Activated T-helper 17 cell treated with anti-CD3 and anti-CD28 coated beads, Interleukin-2, amount 50 U/mL, for 72 hours (primary cell): ENCODE measurements around the gene TGFA. TPM values are rescaled to one million over a fixed set of nuclear protein-coding genes. Genes with fewer than 3 reads are reported as not detected.
A peak's percentile ranks its signal among the peaks of the same experiment; 100 is the strongest.

ENCODE experiments used
- ATAC-seq: fragments of 150-1000 bp; cut with Tn5 transposase; replicated peaks from 2 replicates; pipeline ENCODE4 v1.10.0; 2021; ENCODE audit warnings: mild to moderate bottlenecking, moderate library complexity
- H3K27ac Mint-ChIP-seq: one replicate; pipeline ENCODE4 v1.8.0; 2022; ENCODE audit warnings: mixed read lengths
- H3K27me3 Mint-ChIP-seq: one replicate; pipeline ENCODE4 v1.8.0; 2022; ENCODE audit warnings: mixed read lengths
- H3K36me3 Mint-ChIP-seq: one replicate; pipeline ENCODE4 v1.8.0; 2022; ENCODE audit warnings: low read depth, mild to moderate bottlenecking, mixed read lengths
- H3K4me1 Mint-ChIP-seq: one replicate; pipeline ENCODE4 v1.8.0; 2022; ENCODE audit warnings: mixed read lengths
- H3K4me3 Mint-ChIP-seq: one replicate; pipeline ENCODE4 v1.8.0; 2022; ENCODE audit warnings: mild to moderate bottlenecking, mixed read lengths
- H3K9me3 Mint-ChIP-seq: one replicate; pipeline ENCODE4 v1.8.0; 2022; ENCODE audit warnings: mixed read lengths
- total RNA-seq, 2 donors: library from RNA; stranded (reverse); gene quantifications; one replicate each; pipeline ENCODE4 v1.2.3, GENCODE V29; 2022

The TGFA gene
- under 1 TPM; 0.26 to 0.69 TPM for total RNA-seq

- peak; percentile 84 for ATAC-seq
- Mint-ChIP-seq H3K9me3 (no peaks in the 10 kb centered on the region), H3K27me3 (peaks cover 4% of the 10 kb centered on the region), H3K4me1 (peaks cover 11% of the 10 kb centered on the region), H3K4me3 (peak within 1 kb of the TSS; percentile 84), H3K27ac (peak within 1 kb of the TSS; percentile 73), H3K36me3 (no peaks in the 10 kb centered on the region)
Observed at GRCh38 chr2:70553584-70554337, at the start of gene TGFA. TGFA (minus strand) TSS chr2:70553826; CDS start chr2:70553767, 59 bp downstream.

- H3K9me3 Mint-ChIP-seq, result no peaks in the 10 kb centered on the region
- H3K27ac Mint-ChIP-seq, result no peak overlapping the region
- no peak overlapping the region for H3K4me3 Mint-ChIP-seq
- no peaks in the 10 kb centered on the region for H3K4me1 Mint-ChIP-seq
- H3K27me3 Mint-ChIP-seq, result peaks cover 17% of the 10 kb centered on the region
- no peaks in the 10 kb centered on the region for H3K36me3 Mint-ChIP-seq
- no peak for ATAC-seq
Observed at GRCh38 chr2:70603066-70603465, 49.4 kb upstream of the TGFA start.

GRCh38 chr2:70598197-70598596 lies 44.6 kb upstream of the TGFA start:
- no peak overlapping the region for H3K27ac Mint-ChIP-seq
- H3K4me3 Mint-ChIP-seq, result no peak overlapping the region
- peaks cover 4% of the 10 kb centered on the region for H3K27me3 Mint-ChIP-seq
- H3K36me3 Mint-ChIP-seq, result no peaks in the 10 kb centered on the region
- H3K9me3 Mint-ChIP-seq, result no peaks in the 10 kb centered on the region
- peaks cover 6% of the 10 kb centered on the region for H3K4me1 Mint-ChIP-seq
- ATAC-seq, result no peak

- Mint-ChIP-seq H3K27me3 (peaks cover 4% of the 10 kb centered on the region), H3K9me3 (no peaks in the 10 kb centered on the region), H3K4me3 (no peak overlapping the region), H3K4me1 (peaks cover 6% of the 10 kb centered on the region), H3K27ac (peak overlapping the region; percentile 0), H3K36me3 (no peaks in the 10 kb centered on the region)
- no peak for ATAC-seq
Observed at GRCh38 chr2:70596739-70597138, 43.1 kb upstream of the TGFA start.

GRCh38 chr2:70596293-70596692 lies 42.7 kb upstream of the TGFA start:
- peak overlapping the region; percentile 0 for H3K27ac Mint-ChIP-seq
- no peaks in the 10 kb centered on the region for H3K9me3 Mint-ChIP-seq
- H3K4me1 Mint-ChIP-seq, result peaks cover 6% of the 10 kb centered on the region
- no peak overlapping the region for H3K4me3 Mint-ChIP-seq
- H3K36me3 Mint-ChIP-seq, result no peaks in the 10 kb centered on the region
- H3K27me3 Mint-ChIP-seq, result peaks cover 4% of the 10 kb centered on the region
- peak; percentile 69 for ATAC-seq

- H3K9me3 Mint-ChIP-seq, result no peaks in the 10 kb centered on the region
- H3K4me3 Mint-ChIP-seq, result no peak overlapping the region
- H3K27ac Mint-ChIP-seq, result no peak overlapping the region
- H3K4me1 Mint-ChIP-seq, result no peaks in the 10 kb centered on the region
- no peaks in the 10 kb centered on the region for H3K36me3 Mint-ChIP-seq
- peaks cover 7% of the 10 kb centered on the region for H3K27me3 Mint-ChIP-seq
- ATAC-seq, result no peak
Observed at GRCh38 chr2:70583091-70583490, 29.5 kb upstream of the TGFA start.

- Mint-ChIP-seq H3K36me3 (no peaks in the 10 kb centered on the region), H3K4me3 (no peak overlapping the region), H3K9me3 (no peaks in the 10 kb centered on the region), H3K4me1 (no peaks in the 10 kb centered on the region), H3K27me3 (peaks cover 18% of the 10 kb centered on the region), H3K27ac (no peak overlapping the region)
- ATAC-seq, result no peak
Observed at GRCh38 chr2:70580352-70580751, 26.7 kb upstream of the TGFA start.

- Mint-ChIP-seq H3K27ac (no peak overlapping the region), H3K9me3 (no peaks in the 10 kb centered on the region), H3K27me3 (peaks cover 39% of the 10 kb centered on the region), H3K36me3 (no peaks in the 10 kb centered on the region), H3K4me3 (no peak overlapping the region), H3K4me1 (no peaks in the 10 kb centered on the region)
- no peak for ATAC-seq
Observed at GRCh38 chr2:70574618-70575017, 21.0 kb upstream of the TGFA start.

GRCh38 chr2:70574109-70574508 lies 20.5 kb upstream of the TGFA start:
- peaks cover 39% of the 10 kb centered on the region for H3K27me3 Mint-ChIP-seq
- no peak overlapping the region for H3K27ac Mint-ChIP-seq
- H3K4me3 Mint-ChIP-seq, result no peak overlapping the region
- no peaks in the 10 kb centered on the region for H3K9me3 Mint-ChIP-seq
- no peaks in the 10 kb centered on the region for H3K4me1 Mint-ChIP-seq
- no peaks in the 10 kb centered on the region for H3K36me3 Mint-ChIP-seq
- ATAC-seq, result peak; percentile 28

GRCh38 chr2:70570041-70570661 lies 16.5 kb upstream of the TGFA start:
- H3K27ac Mint-ChIP-seq, result no peak overlapping the region
- no peaks in the 10 kb centered on the region for H3K36me3 Mint-ChIP-seq
- peaks cover 23% of the 10 kb centered on the region for H3K27me3 Mint-ChIP-seq

GRCh38 chr2:70569559-70569958 lies 15.9 kb upstream of the TGFA start:
- no peak overlapping the region for H3K4me3 Mint-ChIP-seq
- H3K27me3 Mint-ChIP-seq, result peaks cover 18% of the 10 kb centered on the region
- ATAC-seq, result no peak
- H3K36me3 Mint-ChIP-seq, result no peaks in the 10 kb centered on the region
- no peaks in the 10 kb centered on the region for H3K9me3 Mint-ChIP-seq
- no peaks in the 10 kb centered on the region for H3K4me1 Mint-ChIP-seq
- no peak overlapping the region for H3K27ac Mint-ChIP-seq

More at GRCh38 chr2:70570041-70570661, 16.5 kb upstream of the TGFA start:
- no peaks in the 10 kb centered on the region for H3K9me3 Mint-ChIP-seq
- H3K4me3 Mint-ChIP-seq, result no peak overlapping the region
- no peak for ATAC-seq
- H3K4me1 Mint-ChIP-seq, result no peaks in the 10 kb centered on the region

- Mint-ChIP-seq H3K4me3 (no peak overlapping the region), H3K27ac (no peak overlapping the region), H3K9me3 (no peaks in the 10 kb centered on the region), H3K36me3 (no peaks in the 10 kb centered on the region), H3K4me1 (no peaks in the 10 kb centered on the region), H3K27me3 (peaks cover 3% of the 10 kb centered on the region)
- no peak for ATAC-seq
Observed at GRCh38 chr2:70566906-70567305, 13.3 kb upstream of the TGFA start.

- no peaks in the 10 kb centered on the region for H3K36me3 Mint-ChIP-seq
- H3K9me3 Mint-ChIP-seq, result no peaks in the 10 kb centered on the region
- H3K4me3 Mint-ChIP-seq, result no peak overlapping the region
- no peak overlapping the region for H3K27ac Mint-ChIP-seq
- H3K27me3 Mint-ChIP-seq, result peaks cover 3% of the 10 kb centered on the region
- ATAC-seq, result no peak
- no peaks in the 10 kb centered on the region for H3K4me1 Mint-ChIP-seq
Observed at GRCh38 chr2:70566464-70566863, 12.8 kb upstream of the TGFA start.

GRCh38 chr2:70565039-70565731 lies 11.6 kb upstream of the TGFA start:
- H3K9me3 Mint-ChIP-seq, result no peaks in the 10 kb centered on the region
- H3K27ac Mint-ChIP-seq, result no peak overlapping the region
- H3K4me1 Mint-ChIP-seq, result no peaks in the 10 kb centered on the region
- no peak for ATAC-seq
- no peaks in the 10 kb centered on the region for H3K27me3 Mint-ChIP-seq
- no peaks in the 10 kb centered on the region for H3K36me3 Mint-ChIP-seq
- H3K4me3 Mint-ChIP-seq, result no peak overlapping the region

- Mint-ChIP-seq H3K27ac (no peak overlapping the region), H3K4me1 (no peaks in the 10 kb centered on the region), H3K27me3 (peaks cover 4% of the 10 kb centered on the region), H3K9me3 (no peaks in the 10 kb centered on the region), H3K36me3 (no peaks in the 10 kb centered on the region), H3K4me3 (no peak overlapping the region)
- ATAC-seq, result no peak
Observed at GRCh38 chr2:70561893-70562292, 8.3 kb upstream of the TGFA start.
